Activated T-helper 9 cell treated with anti-CD3 and anti-CD28 coated beads, Interleukin-2, amount 50 U/mL, for 16 hours (primary cell): ENCODE results near the gene IGDCC3.
"Not testable (repeated sequence)": the region's sequence is repeated elsewhere in the genome, so short reads cannot be mapped to it uniquely, and the experiment has no call there.

ENCODE experiments used
- DNase-seq: peaks from one replicate; pipeline ENCODE4 v3.0.0-alpha.2; 2020; ENCODE audit warnings: low read depth

The IGDCC3 gene

GRCh38 chr15:65370885-65371284, 6.9 kb downstream of the IGDCC3 start:
- no peak for DNase-seq

GRCh38 chr15:65369651-65370050, 8.2 kb downstream of the IGDCC3 start:
- DNase-seq = no peak

GRCh38 chr15:65369212-65369547, 8.6 kb downstream of the IGDCC3 start:
- no peak for DNase-seq

GRCh38 chr15:65368302-65369211, 9.2 kb downstream of the IGDCC3 start:
- DNase-seq = no peak

GRCh38 chr15:65366122-65366892, 11.5 kb downstream of the IGDCC3 start:
- DNase-seq = no peak

GRCh38 chr15:65365229-65365628, 12.6 kb downstream of the IGDCC3 start:
- DNase-seq = no peak

- no peak for DNase-seq
Measured at GRCh38 chr15:65363766-65364165, 14.0 kb downstream of the IGDCC3 start.

- DNase-seq = no peak
Measured at GRCh38 chr15:65363306-65363705, 14.5 kb downstream of the IGDCC3 start.

GRCh38 chr15:65362491-65362890, 15.3 kb downstream of the IGDCC3 start:
- DNase-seq = no peak

- DNase-seq = no peak
Measured at GRCh38 chr15:65361708-65362459, 15.9 kb downstream of the IGDCC3 start.

- no peak for DNase-seq
Measured at GRCh38 chr15:65360506-65360905, 17.3 kb downstream of the IGDCC3 start.

GRCh38 chr15:65355988-65356353, 21.8 kb downstream of the IGDCC3 start:
- DNase-seq = no peak

GRCh38 chr15:65355173-65355987, 22.4 kb downstream of the IGDCC3 start:
- no peak for DNase-seq

GRCh38 chr15:65354835-65355172, 23.0 kb downstream of the IGDCC3 start:
- no peak for DNase-seq

- not testable (repeated sequence) for DNase-seq
Measured at GRCh38 chr15:65351972-65352371, 25.8 kb downstream of the IGDCC3 start.

- no peak for DNase-seq
Measured at GRCh38 chr15:65349338-65349737, 28.5 kb downstream of the IGDCC3 start.

- not testable (repeated sequence) for DNase-seq
Measured at GRCh38 chr15:65347756-65348155, 30.0 kb downstream of the IGDCC3 start.

GRCh38 chr15:65346856-65347598, 30.8 kb downstream of the IGDCC3 start:
- no peak for DNase-seq

GRCh38 chr15:65344914-65345275, 32.9 kb downstream of the IGDCC3 start:
- DNase-seq = no peak

- no peak for DNase-seq
Measured at GRCh38 chr15:65344214-65344913, 33.4 kb downstream of the IGDCC3 start.
